GM19023 (cell line): ENCODE results near the gene GNG7.
"Not testable (repeated sequence)": the region's sequence is repeated elsewhere in the genome, so short reads cannot be mapped to it uniquely, and the experiment has no call there.

ENCODE experiments used
- ATAC-seq: cut with Tn5 transposase; IDR thresholded peaks from one replicate; pipeline ENCODE4 v1.9.1; 2021; ENCODE audit warnings: mild to moderate bottlenecking, moderate library complexity; ENCODE audit not compliant: unreplicated experiment

The GNG7 gene

GRCh38 chr19:2714102-2714501 lies 11.6 kb upstream of the GNG7 start:
- not testable (repeated sequence) for ATAC-seq

DNA sequence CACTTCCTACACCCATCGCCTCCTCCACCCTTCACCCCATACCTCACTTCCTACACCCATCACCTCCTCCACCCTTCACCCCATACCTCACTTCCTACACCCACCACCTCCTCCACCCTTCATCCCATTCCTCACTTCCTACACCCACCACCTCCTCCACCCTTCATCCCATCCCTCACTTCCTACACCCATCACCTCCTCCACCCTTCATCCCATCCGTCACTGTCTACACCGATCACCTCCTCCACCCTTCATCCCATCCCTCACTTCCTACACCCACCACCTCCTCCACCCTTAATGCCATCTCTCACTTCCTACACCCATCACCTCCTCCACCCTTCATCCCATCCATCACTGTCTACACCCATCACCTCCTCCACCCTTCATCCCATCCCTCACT lies 10.7 kb upstream of the GNG7 start:
- ATAC-seq: not testable (repeated sequence)

DNA sequence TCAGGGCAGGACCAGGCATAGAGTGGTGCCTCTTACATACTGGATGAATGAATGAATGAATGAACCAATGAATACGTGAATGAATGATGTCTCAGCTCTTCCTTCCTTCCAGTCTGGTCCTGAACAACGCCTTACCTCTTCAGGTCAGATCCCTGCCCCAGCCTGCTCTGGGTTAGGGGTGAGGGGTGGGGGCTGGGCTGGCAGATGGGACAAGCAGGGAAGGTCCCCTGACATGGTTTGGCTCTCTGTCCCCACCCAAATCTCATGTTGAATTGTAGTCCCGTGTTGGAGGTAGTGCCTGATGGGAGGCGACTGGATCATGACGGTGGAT lies 9.3 kb upstream of the GNG7 start:
- no peak for ATAC-seq

DNA sequence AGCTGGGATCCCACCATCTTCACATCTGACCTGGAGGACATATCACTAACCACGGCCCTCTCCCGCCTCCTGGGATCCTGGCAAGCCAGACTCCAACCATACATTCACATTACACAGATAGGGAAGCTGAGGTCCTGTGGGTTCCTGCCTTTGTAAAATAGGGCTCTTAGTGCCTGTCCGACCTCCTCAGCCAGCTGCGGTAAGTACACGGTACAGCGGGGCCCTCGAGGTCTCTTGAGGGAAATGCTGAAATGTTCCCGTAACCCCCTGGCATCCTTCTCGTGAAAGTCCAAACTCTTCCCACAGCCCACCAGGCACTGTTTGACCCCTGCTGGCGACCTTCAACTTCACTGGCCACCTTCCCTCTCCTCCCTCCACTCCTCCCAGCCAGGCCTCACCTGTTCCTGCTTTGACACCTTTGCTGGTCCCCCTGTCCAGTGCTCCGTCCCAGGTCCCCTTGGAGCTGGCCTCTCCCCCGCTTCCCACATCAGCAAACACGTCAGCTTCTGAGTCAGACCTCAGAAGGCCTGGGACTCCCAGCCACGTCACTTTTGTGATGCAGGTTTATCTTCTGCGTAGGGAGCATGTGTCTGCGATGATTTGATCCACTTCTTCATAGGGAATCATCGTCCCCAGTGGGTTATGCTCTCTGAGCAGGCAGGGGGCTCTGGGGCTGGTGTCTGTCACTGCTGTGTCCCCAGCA lies 8.8 kb upstream of the GNG7 start:
- ATAC-seq: no peak

- ATAC-seq: no peak
These were observed 3.8 kb upstream of the GNG7 start for GRCh38 chr19:2706251-2706650.

DNA sequence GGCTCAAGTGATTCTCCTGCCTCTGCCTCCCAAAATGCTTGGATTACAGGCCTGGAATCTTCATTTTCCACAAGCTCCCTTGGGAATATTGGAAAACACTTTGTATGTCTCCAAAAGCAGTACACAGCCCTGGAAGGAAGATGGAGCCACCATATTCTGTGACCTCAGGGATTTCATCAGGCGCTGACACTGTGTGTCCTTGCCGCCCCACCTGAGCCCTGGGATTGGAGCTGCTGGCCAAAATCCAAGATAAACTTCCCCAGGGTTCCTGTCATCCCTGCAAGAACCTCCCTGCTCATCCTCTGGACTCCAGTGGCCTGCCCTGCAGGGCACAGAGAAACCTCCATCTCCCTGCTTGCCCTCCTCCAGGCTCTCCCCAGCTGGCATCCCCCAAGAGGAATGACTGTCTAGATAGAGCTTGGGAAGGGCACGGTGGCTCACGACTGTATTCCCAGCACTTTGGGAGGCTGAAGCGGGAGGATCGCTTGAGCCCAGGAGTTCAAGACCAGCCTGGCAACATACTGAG lies 1.3 kb upstream of the GNG7 start:
- ATAC-seq: no peak

DNA sequence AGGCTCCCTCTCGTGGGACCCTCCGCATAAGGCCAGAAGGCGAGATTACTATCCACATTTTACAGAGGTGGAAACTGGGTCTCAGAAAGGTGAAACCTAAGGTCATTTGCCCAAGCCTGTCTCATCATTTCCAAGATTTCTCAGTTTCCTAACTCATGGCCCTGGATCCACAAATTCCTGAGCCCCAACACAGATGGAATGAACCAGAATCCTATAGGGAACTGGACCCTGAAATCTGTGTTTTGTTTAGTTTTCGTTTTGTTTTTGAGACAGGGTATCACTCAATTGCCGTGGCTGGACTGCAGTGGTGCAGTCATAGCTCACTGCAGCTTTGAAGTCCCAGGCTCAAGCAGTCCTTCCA lies 563 bp upstream of the GNG7 start:
- no peak for ATAC-seq

DNA sequence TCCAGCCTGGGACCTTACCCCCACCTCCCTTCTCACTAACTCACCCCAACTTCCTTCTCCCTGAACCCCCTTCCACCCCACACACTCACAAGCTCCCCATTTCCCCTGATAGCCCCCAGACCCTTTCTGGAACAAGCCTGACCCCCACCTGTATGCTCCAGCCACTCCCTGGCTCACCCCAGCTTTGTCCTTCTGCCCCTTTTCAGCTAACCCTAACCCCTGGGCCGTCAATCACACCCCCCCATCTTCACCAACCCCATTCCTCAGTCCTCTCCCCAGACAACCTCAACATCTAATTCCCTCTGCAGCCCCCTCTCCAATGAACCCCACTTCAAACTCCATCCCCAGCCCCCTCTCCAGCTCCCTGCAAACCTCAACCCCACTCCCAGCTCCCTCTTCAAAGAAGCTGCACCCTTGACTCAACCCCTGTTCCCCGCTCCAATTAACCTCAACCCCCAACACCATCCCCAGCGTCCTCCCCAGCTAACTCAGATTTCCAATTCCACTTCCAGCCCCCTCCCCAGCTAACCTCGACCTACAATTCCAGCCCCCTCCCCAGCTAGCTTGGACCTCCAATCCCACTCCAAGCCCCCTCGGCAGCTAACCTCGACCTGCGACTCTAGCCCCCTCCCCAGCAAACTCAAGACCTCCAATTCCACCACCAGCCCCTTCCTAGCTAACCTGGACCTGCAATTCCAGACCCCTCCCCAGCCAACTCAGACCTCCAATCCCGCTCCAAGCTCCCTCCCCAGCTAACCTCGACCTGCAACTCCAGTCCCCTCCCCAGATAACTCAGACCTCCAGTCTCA lies 929 bp downstream of the GNG7 start:
- no peak for ATAC-seq

- no peak for ATAC-seq
These were observed 1.7 kb downstream of the GNG7 start for GRCh38 chr19:2700660-2701360.

GRCh38 chr19:2699413-2700140 lies 2.9 kb downstream of the GNG7 start:
- ATAC-seq: no peak

DNA sequence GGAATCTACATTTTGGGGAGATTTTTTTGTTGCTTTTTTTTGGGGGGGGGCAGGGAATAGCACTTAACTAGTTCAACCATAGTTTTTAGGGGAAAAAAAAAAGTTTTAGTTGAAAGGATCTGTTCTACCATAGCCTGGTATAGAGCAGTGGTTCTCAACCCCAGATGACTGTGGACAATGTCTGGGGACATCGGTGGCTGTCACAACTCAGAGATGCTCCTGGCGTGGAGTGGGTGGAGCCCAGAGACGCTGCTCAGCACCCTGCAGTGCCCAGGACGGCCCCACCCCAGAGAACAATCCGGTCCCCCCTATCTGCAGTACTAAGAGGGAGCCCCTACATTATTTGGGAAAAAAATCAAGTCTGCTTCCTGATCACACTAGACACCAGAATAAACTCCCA lies 8.3 kb downstream of the GNG7 start:
- ATAC-seq: no peak

DNA sequence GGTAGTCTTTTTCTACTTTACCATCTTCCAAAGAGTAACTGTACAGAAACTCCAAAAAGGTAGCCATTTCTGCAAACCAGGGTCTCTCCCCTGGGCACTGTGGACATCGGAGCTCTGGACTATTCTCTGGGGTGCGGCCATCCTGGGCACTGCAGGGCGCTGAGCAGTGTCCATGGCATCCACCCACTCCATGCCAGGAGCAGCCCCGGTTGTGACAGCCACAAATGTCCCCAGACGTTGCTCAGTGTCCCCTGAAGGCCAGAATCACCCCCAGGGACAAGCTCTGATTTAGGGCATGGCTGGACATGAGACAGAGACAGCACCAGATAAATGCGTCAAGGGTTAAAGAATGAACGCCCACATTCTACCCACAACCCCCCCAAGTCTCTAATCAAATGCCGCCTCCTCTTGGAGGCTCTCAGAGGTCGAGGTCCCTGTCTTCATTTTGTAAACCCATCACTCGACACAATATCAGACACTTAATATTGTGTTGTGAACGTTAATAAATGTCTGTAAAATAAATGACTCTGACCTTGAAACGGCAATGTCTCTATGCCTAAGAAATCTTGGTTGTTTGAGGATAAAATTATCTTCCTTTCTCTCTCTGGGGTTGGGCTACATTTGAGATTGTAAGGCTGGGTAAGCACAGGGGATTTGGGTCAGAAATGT lies 8.9 kb downstream of the GNG7 start:
- ATAC-seq: no peak

GRCh38 chr19:2691951-2692350 lies 10.5 kb downstream of the GNG7 start:
- ATAC-seq: no peak

DNA sequence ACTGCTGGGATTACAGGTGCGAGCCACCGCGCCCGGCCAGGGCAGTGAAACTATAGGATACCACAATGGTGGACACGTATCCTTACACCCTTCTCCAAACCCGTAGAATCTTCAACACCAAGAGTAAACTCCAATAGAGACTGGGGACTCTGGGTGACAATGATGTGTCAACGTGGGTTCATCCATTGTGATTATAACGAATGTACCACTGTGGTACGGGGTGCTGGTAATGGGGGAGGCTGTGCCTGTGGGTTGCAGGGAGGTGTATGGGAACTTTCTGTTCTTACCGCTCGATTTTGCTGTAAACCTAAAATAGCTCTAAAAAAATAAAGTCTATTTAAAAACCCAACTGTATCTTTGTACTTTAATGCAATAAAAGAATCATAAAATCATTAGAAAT lies 11.6 kb downstream of the GNG7 start:
- ATAC-seq: no peak

DNA sequence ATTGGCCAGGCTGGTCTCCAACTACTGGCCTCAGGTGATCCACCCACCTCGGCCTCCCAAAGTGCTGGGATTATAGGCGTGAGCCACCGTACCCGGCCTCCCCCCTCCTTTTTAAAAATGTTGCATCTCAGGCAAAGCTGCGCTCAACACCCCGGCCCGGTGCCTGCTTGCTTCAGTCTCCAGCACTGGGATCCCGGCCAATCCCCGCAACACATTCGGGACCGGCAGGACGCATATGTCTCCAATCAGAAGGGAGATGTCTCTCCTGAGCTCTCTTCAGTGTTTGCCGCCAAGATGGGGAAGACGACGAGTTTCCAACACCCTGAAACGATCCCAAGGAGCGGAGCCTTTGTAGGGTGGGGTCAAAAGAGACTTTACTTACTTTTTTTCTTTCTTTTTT lies 16.1 kb downstream of the GNG7 start:
- ATAC-seq: no peak

- no peak for ATAC-seq
These were observed 17.2 kb downstream of the GNG7 start for GRCh38 chr19:2685204-2685704.

DNA sequence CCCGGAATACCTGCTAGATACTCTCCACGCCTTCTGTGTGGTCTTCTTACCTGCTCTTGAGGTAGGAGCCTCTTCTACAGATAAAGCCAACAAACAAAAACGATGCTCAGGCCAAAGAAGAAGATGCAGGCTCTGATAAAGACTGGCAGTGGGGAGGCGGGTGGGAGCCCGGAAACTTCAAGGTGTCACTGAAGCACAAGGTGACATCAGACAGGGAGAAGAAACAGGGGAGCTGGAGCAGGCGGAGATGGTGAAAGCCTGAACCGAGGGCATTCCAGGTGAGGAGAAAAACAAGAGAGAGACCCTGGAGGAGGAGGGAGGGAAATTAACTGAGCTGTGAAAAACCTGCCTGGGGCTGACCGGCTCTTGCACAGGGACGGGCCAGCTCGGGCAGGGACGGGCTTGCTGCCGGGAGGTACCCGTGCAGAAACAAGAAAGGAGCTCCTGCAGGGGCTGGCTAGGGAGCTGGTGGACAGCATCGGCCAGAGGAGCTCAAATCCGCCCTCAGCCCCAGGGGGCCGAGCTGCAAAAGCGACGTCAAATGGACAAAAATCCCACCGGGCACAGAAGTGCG lies 19.0 kb downstream of the GNG7 start:
- no peak for ATAC-seq

DNA sequence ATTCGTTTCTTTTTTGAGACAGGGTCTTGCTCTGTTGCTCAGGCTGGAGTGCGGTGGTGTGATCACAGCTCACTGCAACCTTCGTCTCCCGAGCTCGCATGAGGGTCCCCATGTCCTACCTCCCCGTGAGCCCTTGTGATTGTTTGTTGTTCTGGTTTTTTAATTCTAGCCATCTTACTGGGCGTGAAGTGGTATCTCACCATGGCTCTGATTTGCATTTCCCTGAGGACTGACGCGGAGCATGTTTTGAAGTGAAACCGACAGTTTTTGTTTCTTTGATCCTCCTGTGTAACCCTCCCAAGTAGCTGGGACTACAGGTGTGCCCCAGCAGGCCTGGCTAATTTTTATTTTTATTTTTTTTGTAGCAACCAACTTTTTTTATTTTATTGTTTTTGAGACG lies 21.7 kb downstream of the GNG7 start:
- ATAC-seq: no peak

DNA sequence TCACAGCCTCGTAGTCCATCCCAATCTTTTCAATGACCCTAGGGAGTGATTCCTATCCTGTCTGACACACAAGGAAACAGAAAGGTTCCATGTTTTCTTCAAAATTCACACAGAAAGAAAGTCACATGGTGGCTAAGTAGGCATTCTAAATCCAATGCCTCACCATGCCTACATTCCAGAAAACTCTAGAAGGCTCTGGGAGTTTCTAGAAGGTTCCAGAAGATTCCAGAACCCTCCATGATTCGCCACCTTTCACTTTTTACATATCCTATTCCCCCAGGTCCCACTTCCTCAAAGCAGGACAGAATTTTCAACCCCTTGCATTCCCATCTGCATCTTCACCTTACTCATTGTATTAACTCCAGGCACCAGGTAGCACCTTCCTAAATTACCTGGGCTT lies 23.1 kb downstream of the GNG7 start:
- ATAC-seq: no peak

- not testable (repeated sequence) for ATAC-seq
These were observed 23.5 kb downstream of the GNG7 start for GRCh38 chr19:2678948-2679347.
